AML-193 (cell line): ENCODE measurements around the gene ANKRD13A.
"Not testable (repeated sequence)": the region's sequence is repeated elsewhere in the genome, so short reads cannot be mapped to it uniquely, and the experiment has no call there.

Experiments
- DNase-seq, 2 experiments: peaks; one replicate each; lab custom pipeline; 2025; lab: John Stamatoyannopoulos, UW

The ANKRD13A gene

DNA sequence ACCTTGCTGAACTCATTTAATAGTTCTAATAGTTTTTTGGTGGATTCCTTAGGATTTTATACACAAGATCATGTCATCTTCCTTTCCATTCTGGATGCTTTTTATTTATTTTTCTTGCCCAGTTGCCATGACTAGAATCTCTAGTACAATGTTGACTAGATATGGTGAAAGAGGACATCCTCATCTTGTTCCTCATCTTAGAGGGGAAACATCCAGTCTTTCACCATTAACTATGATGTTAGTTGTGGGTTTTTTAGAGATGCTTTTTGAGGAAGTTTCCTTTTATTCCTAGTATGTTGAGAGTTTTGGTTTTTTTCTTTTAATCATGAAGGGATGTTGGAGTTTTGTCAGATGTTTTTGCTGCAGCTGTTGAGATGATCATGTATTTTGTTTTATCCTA is 8.7 kb downstream of the ANKRD13A start:
- DNase-seq: peak; percentile 89 to 92

DNA sequence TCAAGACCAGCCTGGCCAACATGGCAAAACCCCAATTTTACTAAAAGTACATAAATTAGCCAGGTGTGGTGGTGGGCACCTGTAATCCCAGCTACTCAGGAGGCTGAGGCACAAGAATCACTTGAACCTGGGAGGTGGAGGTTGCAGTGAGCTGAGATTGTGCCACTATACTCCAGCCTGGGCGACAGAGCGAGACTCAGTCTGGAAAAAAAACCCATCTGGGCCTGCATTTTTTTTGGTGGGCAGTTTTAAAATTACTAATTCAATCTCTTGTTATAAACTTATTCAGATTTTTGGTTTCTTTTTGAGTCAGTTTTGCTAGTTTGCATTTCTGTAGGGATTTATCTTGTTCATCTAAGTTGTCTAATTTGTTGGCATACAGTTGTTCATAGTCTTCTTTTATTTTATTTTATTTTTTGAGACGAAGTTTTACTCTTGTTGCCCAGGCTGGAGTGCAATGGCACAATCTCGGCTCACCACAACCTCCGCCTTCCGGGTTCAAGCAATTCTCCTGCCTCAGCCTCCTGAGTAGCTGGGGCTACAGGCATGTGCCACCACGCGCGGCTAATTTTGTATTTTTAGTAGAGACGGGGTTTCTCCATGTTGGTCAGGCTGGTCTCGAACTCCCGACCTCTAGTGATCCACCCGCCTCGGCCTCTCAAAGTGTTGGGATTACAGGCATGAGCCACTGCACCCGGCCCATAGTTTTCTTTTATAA is 9.6 kb downstream of the ANKRD13A start:
- not testable (repeated sequence) for DNase-seq

- no peak for DNase-seq
These were observed 11.9 kb downstream of the ANKRD13A start for GRCh38 chr12:110010853-110011723.

- DNase-seq: no peak
These were observed 12.9 kb downstream of the ANKRD13A start for GRCh38 chr12:110012137-110012536.

GRCh38 chr12:110012659-110013058 is 13.4 kb downstream of the ANKRD13A start:
- DNase-seq: no peak

DNA sequence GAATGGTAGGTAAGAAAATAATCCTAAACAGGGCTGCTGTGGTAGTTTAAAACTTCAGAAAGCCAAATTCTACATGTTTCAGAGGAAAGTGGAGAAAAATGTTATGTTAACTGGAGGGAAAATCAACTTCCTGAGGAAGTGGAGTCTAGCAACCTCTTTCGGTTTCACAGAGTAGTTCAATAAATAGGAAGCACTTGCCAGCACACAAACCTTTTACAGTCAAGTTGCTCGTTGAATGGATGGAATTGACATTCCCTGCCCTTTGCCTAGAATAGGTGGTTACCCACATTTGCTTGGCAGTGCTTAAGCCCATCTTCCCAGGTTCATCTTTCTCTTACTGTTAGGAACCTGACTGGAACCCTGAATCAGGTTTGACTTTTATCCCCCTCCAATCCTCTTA is 15.9 kb downstream of the ANKRD13A start:
- peak; percentile 19 to 33 for DNase-seq

- no peak for DNase-seq
These were observed 21.7 kb downstream of the ANKRD13A start for GRCh38 chr12:110020956-110021355.

DNA sequence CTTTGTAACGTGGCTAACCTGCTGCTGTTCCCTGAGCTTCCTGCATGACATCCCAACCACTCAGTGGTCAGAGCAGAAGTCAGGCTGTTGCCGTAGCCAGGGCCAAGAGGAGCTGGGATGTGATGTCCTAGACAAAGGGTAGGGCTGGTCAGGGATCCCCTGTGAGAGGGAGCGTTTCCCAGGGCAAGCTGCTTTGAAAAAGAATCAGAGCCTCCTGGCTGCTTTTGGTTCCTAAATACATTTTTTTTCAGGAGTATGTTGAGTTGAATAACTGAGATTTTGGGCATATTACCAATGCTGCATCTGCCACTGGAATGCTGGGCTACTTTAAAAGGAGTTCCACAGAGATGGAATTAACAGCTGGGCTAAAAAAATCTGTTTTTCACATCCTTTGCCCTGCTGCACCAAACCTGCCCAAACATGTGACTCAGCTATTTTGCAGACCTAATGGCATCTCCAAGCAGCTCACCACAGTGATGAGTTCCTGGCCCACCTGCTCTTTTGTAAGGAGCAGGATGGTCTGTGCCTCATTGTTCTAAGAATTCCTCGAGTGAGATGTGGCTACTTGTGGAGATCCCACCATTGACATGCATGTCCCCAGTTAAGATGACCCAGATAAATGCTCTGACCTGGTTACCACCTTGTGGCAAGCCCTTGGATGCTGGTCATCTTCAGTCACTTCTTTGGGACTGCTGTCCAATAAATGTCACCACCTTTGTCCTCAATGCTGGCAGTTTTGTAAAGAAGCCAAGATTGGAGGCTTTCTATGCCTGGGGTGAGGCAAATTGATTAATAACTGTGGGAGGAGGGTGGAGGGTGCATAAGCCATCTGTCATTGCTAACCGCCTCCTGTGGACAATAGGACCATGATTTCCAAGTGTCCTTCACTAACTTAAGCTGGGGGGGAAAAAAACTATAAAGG is 24.1 kb downstream of the ANKRD13A start:
- DNase-seq: no peak

GRCh38 chr12:110024051-110024450 is 24.8 kb downstream of the ANKRD13A start:
- DNase-seq: no peak

GRCh38 chr12:110028323-110028722 is 29.1 kb downstream of the ANKRD13A start:
- no peak for DNase-seq

- no peak for DNase-seq
These were observed 30.1 kb downstream of the ANKRD13A start for GRCh38 chr12:110029290-110029815.

DNA sequence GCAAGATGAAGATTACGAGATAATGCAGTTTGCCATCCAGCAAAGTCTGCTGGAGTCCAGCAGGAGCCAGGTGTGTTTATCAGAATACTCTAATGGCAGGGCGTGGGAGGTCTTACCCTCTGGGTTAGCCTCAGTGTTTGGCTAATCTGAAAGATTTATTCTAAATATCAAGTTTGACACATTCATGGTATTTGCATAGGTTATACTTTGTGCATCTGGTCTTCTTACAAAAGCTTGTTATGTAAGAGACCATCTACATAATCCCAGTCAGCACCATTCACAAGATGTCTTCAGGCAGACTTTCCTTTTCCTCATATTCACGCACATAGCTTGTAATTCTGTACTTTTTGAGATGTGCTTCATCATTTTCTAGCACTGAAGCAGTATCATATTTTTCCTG is 34.7 kb downstream of the ANKRD13A start:
- DNase-seq: no peak

DNA sequence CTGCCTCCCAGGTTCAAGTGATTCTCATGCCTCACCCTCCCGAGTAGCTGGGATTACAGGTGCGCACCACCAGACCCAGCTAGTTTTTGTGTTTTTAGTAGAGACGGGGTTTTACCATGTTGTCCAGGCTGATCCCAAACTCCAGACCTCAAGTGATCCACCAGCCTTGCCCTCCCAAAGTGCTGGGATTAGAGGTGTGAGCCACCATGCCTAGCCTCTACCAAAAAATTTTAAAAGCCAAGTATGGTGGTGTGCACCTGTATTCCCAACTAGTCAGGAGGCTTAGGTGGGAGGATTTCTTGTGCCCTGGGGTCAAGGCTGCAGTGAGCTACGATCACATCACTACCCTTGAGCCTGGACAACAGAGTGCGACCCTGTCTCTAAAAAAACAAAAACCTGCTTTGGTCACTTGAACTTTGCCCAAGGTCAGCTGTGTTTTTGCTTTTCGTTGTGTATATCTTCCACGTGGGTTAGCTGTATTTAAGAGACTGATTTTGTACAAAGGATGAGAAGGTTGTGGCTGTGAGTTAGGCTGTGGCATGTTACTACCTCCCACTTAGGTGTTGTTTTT is 36.4 kb downstream of the ANKRD13A start:
- no peak for DNase-seq

DNA sequence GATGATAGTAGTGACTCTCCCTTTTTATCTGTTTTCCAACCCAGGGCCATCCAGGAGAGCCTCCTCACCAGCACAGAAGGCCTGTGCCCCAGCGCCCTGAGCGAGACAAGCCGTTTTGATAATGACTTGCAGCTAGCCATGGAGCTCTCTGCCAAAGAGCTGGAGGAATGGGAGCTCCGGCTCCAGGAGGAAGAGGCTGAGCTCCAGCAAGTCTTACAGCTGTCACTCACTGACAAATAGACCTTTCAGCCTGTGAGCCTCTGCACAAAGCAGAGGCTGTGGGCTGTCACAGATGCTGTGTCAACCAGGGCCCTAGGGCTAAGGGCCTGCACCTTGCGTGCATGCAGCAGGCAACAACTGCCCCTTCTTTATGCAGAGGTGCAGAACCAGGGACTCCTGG is 38.1 kb downstream of the ANKRD13A start:
- no peak for DNase-seq

DNA sequence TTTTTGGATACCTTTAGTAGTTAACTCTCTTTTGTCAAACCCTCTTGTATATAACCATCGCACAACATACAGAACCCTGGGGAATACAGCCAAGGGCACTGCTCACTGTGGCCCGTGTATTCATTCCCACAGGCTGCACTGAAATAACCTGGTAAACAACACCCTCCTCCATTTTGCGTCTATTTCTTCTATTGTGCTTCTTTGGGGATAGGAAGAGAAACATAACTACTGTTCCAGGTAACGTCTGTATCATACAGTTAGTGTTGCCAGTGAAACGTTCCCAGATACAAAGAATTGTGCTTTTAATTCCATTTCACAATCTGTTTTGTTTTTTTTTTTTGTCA is 39.5 kb downstream of the ANKRD13A start:
- no peak for DNase-seq

DNA sequence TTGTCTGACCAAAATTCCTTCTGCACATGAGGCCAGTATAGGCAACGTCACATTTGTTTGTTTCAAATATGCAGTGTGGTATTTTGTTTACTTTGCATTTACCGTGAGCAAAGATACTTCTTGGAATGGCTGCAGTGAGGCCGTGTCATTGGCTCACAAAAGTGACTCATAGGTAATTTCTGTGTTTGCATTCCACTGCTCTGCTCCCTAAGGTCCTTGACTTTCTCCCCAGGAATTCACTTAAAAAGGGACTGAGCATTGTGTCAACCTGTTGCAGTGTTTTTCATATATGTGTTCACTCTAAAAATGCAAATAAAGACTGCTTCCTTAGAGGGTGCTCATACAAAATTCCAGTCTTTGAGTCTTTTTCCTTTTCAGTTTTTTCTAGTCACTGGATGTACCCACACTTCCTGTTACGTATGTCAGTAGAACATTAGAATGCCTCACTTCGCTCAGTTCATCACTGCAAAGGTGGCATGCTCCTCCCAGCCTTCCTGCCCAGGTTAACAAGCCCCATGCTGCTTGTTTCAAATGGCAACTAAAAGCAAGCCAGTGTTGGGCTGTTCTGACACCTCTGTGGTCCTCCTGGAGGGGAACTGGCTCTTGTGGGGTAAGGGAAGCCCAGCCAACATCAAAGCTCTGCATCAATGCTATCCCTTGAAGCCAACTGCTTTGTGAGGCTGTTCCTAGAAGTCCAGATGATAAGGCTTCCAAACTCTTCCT is 40.0 kb downstream of the ANKRD13A start:
- DNase-seq: no peak

GRCh38 chr12:110042264-110042663 is 43.0 kb downstream of the ANKRD13A start:
- no peak for DNase-seq

DNA sequence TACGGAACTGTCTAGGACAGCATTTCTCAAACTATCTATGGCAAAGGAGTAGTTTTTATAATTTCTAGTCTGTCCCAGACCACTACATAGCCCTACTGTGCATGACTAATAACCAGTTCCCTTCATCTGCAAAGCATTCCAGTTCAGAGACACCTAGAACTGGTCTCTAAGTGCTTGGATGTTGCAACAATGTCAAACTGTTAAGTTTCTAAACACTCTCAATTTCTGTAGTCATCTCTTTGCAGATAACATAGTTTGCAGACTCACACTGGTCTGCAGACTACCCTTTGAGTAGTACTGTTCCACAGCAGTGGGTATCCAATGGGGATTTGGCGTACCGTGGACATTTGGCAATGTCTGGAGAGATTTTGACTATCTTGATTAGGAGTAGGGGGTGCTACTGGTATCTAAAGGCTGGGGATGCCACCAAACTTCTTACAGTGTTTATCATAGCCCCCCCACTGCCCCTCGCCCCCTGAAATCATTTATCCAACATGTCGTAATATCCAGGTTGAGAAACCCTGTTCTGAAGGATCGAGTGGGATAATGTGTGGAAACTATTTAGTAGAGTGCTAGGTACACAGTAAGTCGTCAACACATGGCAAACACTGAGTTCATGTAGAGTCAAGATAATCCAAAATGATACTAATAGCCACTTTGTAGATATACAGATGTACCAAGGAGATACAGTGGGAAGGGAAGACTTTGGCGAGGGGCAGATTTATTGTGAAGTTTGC is 47.4 kb downstream of the ANKRD13A start:
- peak; percentile 29 to 39 for DNase-seq

GRCh38 chr12:110047297-110047940 is 48.2 kb downstream of the ANKRD13A start:
- DNase-seq: no peak
